HCT116 (cell line): Measurements from ENCODE around the gene ARHGEF10L. TPM values are rescaled to one million over a fixed set of nuclear protein-coding genes. Genes with fewer than 3 reads are reported as not detected.

Source experiments
- ATAC-seq: fragments of 200-7000 bp; cut with Tn5 transposase; 2 replicates; pipeline ENCODE4 v1.9.1; 2020; ENCODE audit warnings: mild to moderate bottlenecking, moderate library complexity
- BruUV-seq: library from RNA; stranded (reverse); fragments of 400-500 nt; replicated peaks from 2 replicates; lab custom pipeline; 2021; lab: Mats Ljungman, UMichigan
- CTCF ChIA-PET: fragments of 300-600 bp; sonication (Branson Sonifier 250); formaldehyde crosslinking; loops from one replicate; lab custom pipeline; 2021; ENCODE audit warnings: antibody characterized with exemption; lab: Charles Lee
- POLR2A ChIA-PET: fragments of 300-600, 350-600 bp; sonication (Branson Sonifier 250); formaldehyde crosslinking; loops from one replicate; lab custom pipeline; 2021; ENCODE audit warnings: antibody characterized with exemption; lab: Charles Lee
- RAD21 ChIA-PET, 2 experiments: fragments of 300-600 bp; sonication (Branson Sonifier 250); formaldehyde crosslinking; loops; one replicate each; lab custom pipeline; 2023; ENCODE audit warnings: low total read pairs in 2 of 2; ENCODE audit not compliant: uncharacterized antibody in 2 of 2, unreplicated experiment in 2 of 2, low non-redundant PET in 1 of 2; lab: Charles Lee
- DNase-seq: peaks from one replicate; pipeline ENCODE4 v3.0.0-alpha.2; 2010; ENCODE audit warnings: low read depth, low spot score
- H2AFZ ChIP-seq: fragments of 200-600 bp; shearing (Covaris generic), sonication (generic); 2 replicates; pipeline ENCODE4 v1.6.1; 2017; ENCODE audit warnings: low read depth, mixed run types, mixed read lengths, antibody characterized with exemption, low read length; ENCODE audit not compliant: poor library complexity, severe bottlenecking
- H3K27ac ChIP-seq: 2 replicates; pipeline ENCODE4 v1.5.1; 2012; ENCODE audit warnings: low read depth, low read length
- H3K27me3 ChIP-seq: fragments of 200-600 bp; sonication (generic); 2 replicates; pipeline ENCODE4 v1.6.1; 2016; ENCODE audit warnings: mixed run types, low read length, mixed read lengths; ENCODE audit not compliant: insufficient read depth
- H3K36me3 ChIP-seq, 2 experiments: fragments of 200-500 bp in 1 of 2; fragments of 200-600 bp in 1 of 2; sonication (Bioruptor generic) in 1 of 2; sonication (generic) in 1 of 2; 2 replicates each; pipeline versions ENCODE4 v1.5.1 to v1.6.1; 2014 to 2016; ENCODE audit warnings: low read length in 2 of 2, inconsistent platforms in 1 of 2, mixed read lengths in 1 of 2, mixed run types in 1 of 2; ENCODE audit not compliant: insufficient read depth in 2 of 2, control insufficient read depth in 1 of 2
- H3K4me1 ChIP-seq, 2 experiments: fragments of 200-600 bp in 1 of 2; sonication (generic) in 1 of 2; 2 replicates each; pipeline versions ENCODE4 v1.5.1 to v1.6.1; 2012 to 2017; ENCODE audit warnings: low read length in 2 of 2, inconsistent platforms in 1 of 2, mild to moderate bottlenecking in 1 of 2, mixed read lengths in 1 of 2, mixed run types in 1 of 2, moderate library complexity in 1 of 2; ENCODE audit not compliant: insufficient read depth in 2 of 2, control insufficient read depth in 1 of 2
- H3K4me2 ChIP-seq: fragments of 200-600 bp; sonication (generic); 2 replicates; pipeline ENCODE4 v1.6.1; 2017; ENCODE audit warnings: mixed run types, low read length, mixed read lengths
- H3K4me3 ChIP-seq, 2 experiments: fragments of 200-600 bp in 1 of 2; sonication (generic) in 1 of 2; replicated peaks in 1 of 2; 2 replicates each; pipeline ENCODE4 v1.5.1; 2011 to 2016; ENCODE audit warnings: low read length in 2 of 2, control low read depth in 1 of 2, low read depth in 1 of 2, mild to moderate bottlenecking in 1 of 2, mixed read lengths in 1 of 2, mixed run types in 1 of 2
- H3K79me2 ChIP-seq: fragments of 200-600 bp; sonication (generic); 2 replicates; pipeline ENCODE4 v1.6.1; 2017; ENCODE audit warnings: mild to moderate bottlenecking, mixed run types, low read length, moderate library complexity, mixed read lengths; ENCODE audit not compliant: insufficient read depth
- H3K9ac ChIP-seq: fragments of 200-600 bp; sonication (generic); 2 replicates; pipeline ENCODE4 v1.6.1; 2016; ENCODE audit warnings: low read length, mixed read lengths
- H3K9me2 ChIP-seq: fragments of 200-600 bp; sonication (generic), shearing (Covaris generic); 2 replicates; pipeline ENCODE4 v1.6.1; 2017; ENCODE audit warnings: mixed run types, mild to moderate bottlenecking, moderate library complexity; ENCODE audit not compliant: insufficient read depth
- H3K9me3 ChIP-seq, 2 experiments: fragments of 200-500 bp in 1 of 2; fragments of 200-600 bp in 1 of 2; sonication (Bioruptor generic) in 1 of 2; sonication (generic) in 1 of 2; 2 replicates each; pipeline ENCODE4 v1.6.1; 2014 to 2017; ENCODE audit warnings: low read length in 2 of 2, mixed read lengths in 2 of 2, inconsistent platforms in 1 of 2, low read depth in 1 of 2, mild to moderate bottlenecking in 1 of 2, mixed run types in 1 of 2, moderate library complexity in 1 of 2; ENCODE audit not compliant: control insufficient read depth in 1 of 2, insufficient read depth in 1 of 2
- H4K20me1 ChIP-seq: fragments of 200-600 bp; sonication (generic), shearing (Covaris generic); 2 replicates; pipeline ENCODE4 v1.6.1; 2017; ENCODE audit warnings: mixed run types, mild to moderate bottlenecking, moderate library complexity; ENCODE audit not compliant: insufficient read depth
- ATF3 ChIP-seq: IDR thresholded peaks from 2 replicates; pipeline ENCODE4 v1.6.1; 2012
- CBX3 ChIP-seq: IDR thresholded peaks from 2 replicates; pipeline ENCODE4 v1.6.1; 2012; ENCODE audit warnings: low read depth
- CEBPB ChIP-seq: IDR thresholded peaks from 2 replicates; pipeline ENCODE4 v1.6.1; 2012; ENCODE audit warnings: low read depth
- CTCF ChIP-seq, 3 experiments: fragments of 200-600 bp in 1 of 3; sonication (generic) in 1 of 3; IDR thresholded peaks in 2 of 3; conservative IDR thresholded peaks in 1 of 3; 2 replicates each; pipeline ENCODE4 v1.5.1; 2012 to 2017; ENCODE audit warnings: low read depth in 2 of 3, low read length in 2 of 3, antibody characterized with exemption in 1 of 3, borderline replicate concordance in 1 of 3, control low read depth in 1 of 3, mild to moderate bottlenecking in 1 of 3, mixed read lengths in 1 of 3, mixed run types in 1 of 3, moderate library complexity in 1 of 3; ENCODE audit not compliant: insufficient read depth in 1 of 3
- ELF1 ChIP-seq: IDR thresholded peaks from 2 replicates; pipeline ENCODE4 v1.6.1; 2012; ENCODE audit warnings: low read depth, borderline replicate concordance
- EZH2 ChIP-seq: fragments of 200-600 bp; sonication (generic); IDR thresholded peaks from 2 replicates; pipeline ENCODE4 v1.6.1; 2017; ENCODE audit warnings: antibody characterized with exemption, mixed run types
- FOSL1 ChIP-seq: IDR thresholded peaks from 2 replicates; pipeline ENCODE4 v1.6.1; 2012; ENCODE audit warnings: low read depth
- JUND ChIP-seq: IDR thresholded peaks from 2 replicates; pipeline ENCODE4 v1.6.1; 2012
- MAX ChIP-seq: IDR thresholded peaks from 2 replicates; pipeline ENCODE4 v1.6.1; 2012
- POLR2A ChIP-seq: IDR thresholded peaks from 2 replicates; pipeline ENCODE4 v1.7.0; 2011; ENCODE audit warnings: borderline replicate concordance; ENCODE audit not compliant: insufficient read depth, insufficient read length; ENCODE audit errors: extremely low read depth
- RAD21 ChIP-seq: IDR thresholded peaks from 2 replicates; pipeline ENCODE4 v1.6.1; 2012; ENCODE audit warnings: low read depth, mild to moderate bottlenecking
- SIN3A ChIP-seq: IDR thresholded peaks from 2 replicates; pipeline ENCODE4 v1.6.1; 2012; ENCODE audit warnings: low read depth
- SP1 ChIP-seq: IDR thresholded peaks from 2 replicates; pipeline ENCODE4 v1.6.1; 2012; ENCODE audit warnings: low read depth
- SRF ChIP-seq: IDR thresholded peaks from 2 replicates; pipeline ENCODE4 v1.6.1; 2012; ENCODE audit warnings: low read depth
- ZFX ChIP-seq: fragments of 450-650 bp; IDR thresholded peaks from 2 replicates; pipeline ENCODE4 v1.6.1; 2017
- ZNF274 ChIP-seq: fragments of 200-500 bp; sonication (Bioruptor generic); IDR thresholded peaks from 2 replicates; pipeline ENCODE4 v1.6.1; 2014; ENCODE audit warnings: mild to moderate bottlenecking, low read depth, low read length, inconsistent platforms
- intact Hi-C: fragments of 100-400 bp; cut with micrococcal nuclease; formaldehyde crosslinking; loops from 2 replicates; pipeline ENCODE4 v1.10.0; 2022
- total RNA-seq: library from RNA; stranded (reverse); gene quantifications from one replicate; pipeline ENCODE4 v1.2.1, GENCODE V29; 2021; ENCODE audit not compliant: unreplicated experiment

Gene ARHGEF10L
- total RNA-seq, 1 experiment from 2014 or later: 14.7 TPM

- H3K4me2 ChIP-seq: no peak overlapping the region
- ATAC-seq (no peak), DNase-seq (no peak)
- no peaks in the 10 kb centered on the region for H3K27me3 ChIP-seq
- ChIA-PET POLR2A (no interaction called here), RAD21 (no interaction called here), CTCF (no interaction called here)
- no TSS peak for BruUV-seq
- no peak overlapping the region for H3K9ac ChIP-seq
- no peak overlapping the region for H2AFZ ChIP-seq
- H3K4me1 ChIP-seq: no peaks in the 10 kb centered on the region
- no peaks in the 10 kb centered on the region for H3K36me3 ChIP-seq
- H3K27ac ChIP-seq: no peak overlapping the region
- TF ChIP-seq SP1: no peak
- intact Hi-C loops: no loop called here
- no peaks in the 10 kb centered on the region for H3K9me3 ChIP-seq
- H4K20me1 ChIP-seq: no peaks in the 10 kb centered on the region
- no peaks in the 10 kb centered on the region for H3K9me2 ChIP-seq
- no peak overlapping the region for H3K4me3 ChIP-seq
- no peaks in the 10 kb centered on the region for H3K79me2 ChIP-seq
These were observed 174.5 kb downstream of the ARHGEF10L start for GRCh38 chr1:17713993-17714392.

- no peaks in the 10 kb centered on the region for H3K4me1 ChIP-seq
- no peaks in the 10 kb centered on the region for H3K27me3 ChIP-seq
- no peaks in the 10 kb centered on the region for H3K79me2 ChIP-seq
- no peaks in the 10 kb centered on the region for H3K36me3 ChIP-seq
- no peaks in the 10 kb centered on the region for H3K9me2 ChIP-seq
- no peak overlapping the region for H3K9ac ChIP-seq
- H4K20me1 ChIP-seq: no peaks in the 10 kb centered on the region
- no peak overlapping the region for H3K4me3 ChIP-seq
- ChIA-PET POLR2A (no interaction called here), CTCF (interaction anchor here (0.7 kb wide), 1 partner anchor 57 kb away, joined by 3 read pairs; no protein-coding TSS in a partner anchor), RAD21 (no interaction called here)
- TF ChIP-seq JUND (no peak), MAX (no peak), CTCF (IDR thresholded peaks at IDR 0.05 in 2 of 3, conservative IDR thresholded peaks at IDR 0.05 in 1 of 3; ENCODE audit: borderline replicate concordance in 1 of 3, insufficient read depth in 1 of 3, low read depth in 2 of 3, low read length in 2 of 3) (no peak), ZNF274 (no peak), SRF (no peak), EZH2 (no peak), ELF1 (no peak), RAD21 (no peak), FOSL1 (no peak), SIN3A (no peak), ZFX (no peak), CBX3 (no peak), POLR2A (no peak), CEBPB (no peak), ATF3 (no peak)
- DNase-seq (no peak), ATAC-seq (no peak)
- H3K4me2 ChIP-seq: no peak overlapping the region
- no peak overlapping the region for H3K27ac ChIP-seq
- no peaks in the 10 kb centered on the region for H3K9me3 ChIP-seq
- no peak overlapping the region for H2AFZ ChIP-seq
- BruUV-seq: no TSS peak
- intact Hi-C loops: no loop called here
These were observed 178.4 kb downstream of the ARHGEF10L start for GRCh38 chr1:17717594-17718535.
